A673 (cell line): ENCODE measurements around the gene WDR37.

Experiments used
- EZH2 ChIP-seq: fragments of 200-600 bp; sonication (generic); IDR thresholded peaks from 2 replicates; pipeline ENCODE4 v1.6.1; 2017; ENCODE audit warnings: borderline replicate concordance, low read depth, mild to moderate bottlenecking, mixed read lengths, antibody characterized with exemption, low read length; ENCODE audit not compliant: poor library complexity, severe bottlenecking
- TF ChIP-seq, protein P1 (sequence below): fragments of 300-800, 200-600 bp; sonication (generic); conservative IDR thresholded peaks from 2 replicates; pipeline ENCODE4 v1.5.1; 2017; ENCODE audit warnings: low read depth, mild to moderate bottlenecking, antibody characterized with exemption, low read length, moderate library complexity, mixed read lengths

DNA sequence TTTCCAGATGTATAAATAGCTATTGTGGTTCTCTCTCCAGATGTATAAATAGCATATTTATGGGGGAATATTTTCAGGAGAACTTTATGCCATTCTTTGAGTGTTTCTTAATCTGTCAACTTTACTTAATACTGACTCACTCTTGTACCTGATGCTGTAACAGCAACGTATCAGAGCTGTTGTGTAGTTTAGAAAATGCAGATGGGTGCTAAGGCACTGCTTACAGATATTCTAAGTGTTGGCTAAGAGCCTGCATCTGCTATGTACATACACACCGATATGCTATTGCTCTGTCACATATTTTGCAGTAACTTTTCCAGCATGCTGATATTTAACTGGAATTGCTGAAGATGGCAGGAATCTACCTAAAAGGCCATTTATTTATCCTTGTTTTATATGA is 71.9 kb downstream of the WDR37 start:
- TF ChIP-seq, protein P1, sequence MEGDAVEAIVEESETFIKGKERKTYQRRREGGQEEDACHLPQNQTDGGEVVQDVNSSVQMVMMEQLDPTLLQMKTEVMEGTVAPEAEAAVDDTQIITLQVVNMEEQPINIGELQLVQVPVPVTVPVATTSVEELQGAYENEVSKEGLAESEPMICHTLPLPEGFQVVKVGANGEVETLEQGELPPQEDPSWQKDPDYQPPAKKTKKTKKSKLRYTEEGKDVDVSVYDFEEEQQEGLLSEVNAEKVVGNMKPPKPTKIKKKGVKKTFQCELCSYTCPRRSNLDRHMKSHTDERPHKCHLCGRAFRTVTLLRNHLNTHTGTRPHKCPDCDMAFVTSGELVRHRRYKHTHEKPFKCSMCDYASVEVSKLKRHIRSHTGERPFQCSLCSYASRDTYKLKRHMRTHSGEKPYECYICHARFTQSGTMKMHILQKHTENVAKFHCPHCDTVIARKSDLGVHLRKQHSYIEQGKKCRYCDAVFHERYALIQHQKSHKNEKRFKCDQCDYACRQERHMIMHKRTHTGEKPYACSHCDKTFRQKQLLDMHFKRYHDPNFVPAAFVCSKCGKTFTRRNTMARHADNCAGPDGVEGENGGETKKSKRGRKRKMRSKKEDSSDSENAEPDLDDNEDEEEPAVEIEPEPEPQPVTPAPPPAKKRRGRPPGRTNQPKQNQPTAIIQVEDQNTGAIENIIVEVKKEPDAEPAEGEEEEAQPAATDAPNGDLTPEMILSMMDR: no peak
- TF ChIP-seq EZH2: no peak
